Measurements from ENCODE around the gene ZCCHC4.

DNA sequence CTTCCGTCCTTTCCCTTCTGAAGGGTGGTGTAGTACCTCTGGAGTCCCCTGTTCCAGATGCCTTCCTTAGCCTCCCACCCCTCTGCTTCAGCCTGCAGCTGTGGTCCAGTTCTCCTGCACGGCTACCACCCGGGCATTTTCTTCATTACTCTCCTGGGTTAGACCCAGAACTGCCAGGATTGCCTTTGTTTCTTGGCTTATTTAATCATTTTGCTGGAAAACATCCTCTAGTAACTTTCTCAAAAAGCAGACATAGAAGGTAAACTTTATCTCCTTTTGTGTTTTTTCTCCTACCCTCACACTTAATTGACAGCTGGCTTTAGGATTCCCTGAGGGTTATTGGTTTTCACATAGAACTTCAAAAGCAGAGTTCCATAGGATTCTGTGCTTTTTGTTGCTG, 84.7 kb downstream of the ZCCHC4 start:
- TF ChIP-seq, protein P1, sequence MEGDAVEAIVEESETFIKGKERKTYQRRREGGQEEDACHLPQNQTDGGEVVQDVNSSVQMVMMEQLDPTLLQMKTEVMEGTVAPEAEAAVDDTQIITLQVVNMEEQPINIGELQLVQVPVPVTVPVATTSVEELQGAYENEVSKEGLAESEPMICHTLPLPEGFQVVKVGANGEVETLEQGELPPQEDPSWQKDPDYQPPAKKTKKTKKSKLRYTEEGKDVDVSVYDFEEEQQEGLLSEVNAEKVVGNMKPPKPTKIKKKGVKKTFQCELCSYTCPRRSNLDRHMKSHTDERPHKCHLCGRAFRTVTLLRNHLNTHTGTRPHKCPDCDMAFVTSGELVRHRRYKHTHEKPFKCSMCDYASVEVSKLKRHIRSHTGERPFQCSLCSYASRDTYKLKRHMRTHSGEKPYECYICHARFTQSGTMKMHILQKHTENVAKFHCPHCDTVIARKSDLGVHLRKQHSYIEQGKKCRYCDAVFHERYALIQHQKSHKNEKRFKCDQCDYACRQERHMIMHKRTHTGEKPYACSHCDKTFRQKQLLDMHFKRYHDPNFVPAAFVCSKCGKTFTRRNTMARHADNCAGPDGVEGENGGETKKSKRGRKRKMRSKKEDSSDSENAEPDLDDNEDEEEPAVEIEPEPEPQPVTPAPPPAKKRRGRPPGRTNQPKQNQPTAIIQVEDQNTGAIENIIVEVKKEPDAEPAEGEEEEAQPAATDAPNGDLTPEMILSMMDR (IDR thresholded peaks at IDR 0.05; ENCODE audit: low read depth, low read length, poor library complexity, severe bottlenecking), result no peak
- no peak for TF ChIP-seq EZH2phosphoT487 (IDR thresholded peaks at IDR 0.05; ENCODE audit: borderline replicate concordance, low read length)
